22Rv1 (cell line): ENCODE measurements around the gene UTF1.

Experiments
- H3K27ac ChIP-seq: fragments of 450-650 bp; 2 replicates; pipeline ENCODE4 v1.5.1; 2017
- ZFX ChIP-seq: fragments of 450-650 bp; IDR thresholded peaks from 2 replicates; pipeline ENCODE4 v1.6.1; 2017; ENCODE audit warnings: antibody characterized with exemption, borderline replicate concordance
- TF ChIP-seq, protein P1 (sequence below): fragments of 450-650 bp; IDR thresholded peaks from 2 replicates; pipeline ENCODE4 v1.5.1; 2017; ENCODE audit warnings: mild to moderate bottlenecking

The UTF1 gene

DNA sequence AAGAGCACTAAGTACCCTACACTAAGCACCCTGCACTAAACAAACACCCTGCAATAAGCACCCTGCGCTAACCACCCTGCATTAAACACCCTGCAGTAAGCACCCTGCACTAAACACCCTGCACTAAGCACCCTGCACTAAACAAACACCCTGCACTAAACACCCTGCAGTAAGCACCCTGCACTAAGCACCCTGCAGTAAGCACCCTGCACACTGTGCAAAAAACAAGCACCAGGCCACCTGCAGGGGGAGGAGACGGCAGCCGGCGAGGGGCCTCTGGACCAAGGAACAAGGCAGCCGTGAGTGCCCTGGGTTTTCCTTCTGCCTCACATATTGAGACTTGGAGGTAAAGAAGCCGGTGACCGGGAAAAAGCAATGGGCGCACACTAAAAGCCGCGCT is 39.8 kb upstream of the UTF1 start:
- H3K27ac ChIP-seq, result no peak overlapping the region
- TF ChIP-seq, protein P1, sequence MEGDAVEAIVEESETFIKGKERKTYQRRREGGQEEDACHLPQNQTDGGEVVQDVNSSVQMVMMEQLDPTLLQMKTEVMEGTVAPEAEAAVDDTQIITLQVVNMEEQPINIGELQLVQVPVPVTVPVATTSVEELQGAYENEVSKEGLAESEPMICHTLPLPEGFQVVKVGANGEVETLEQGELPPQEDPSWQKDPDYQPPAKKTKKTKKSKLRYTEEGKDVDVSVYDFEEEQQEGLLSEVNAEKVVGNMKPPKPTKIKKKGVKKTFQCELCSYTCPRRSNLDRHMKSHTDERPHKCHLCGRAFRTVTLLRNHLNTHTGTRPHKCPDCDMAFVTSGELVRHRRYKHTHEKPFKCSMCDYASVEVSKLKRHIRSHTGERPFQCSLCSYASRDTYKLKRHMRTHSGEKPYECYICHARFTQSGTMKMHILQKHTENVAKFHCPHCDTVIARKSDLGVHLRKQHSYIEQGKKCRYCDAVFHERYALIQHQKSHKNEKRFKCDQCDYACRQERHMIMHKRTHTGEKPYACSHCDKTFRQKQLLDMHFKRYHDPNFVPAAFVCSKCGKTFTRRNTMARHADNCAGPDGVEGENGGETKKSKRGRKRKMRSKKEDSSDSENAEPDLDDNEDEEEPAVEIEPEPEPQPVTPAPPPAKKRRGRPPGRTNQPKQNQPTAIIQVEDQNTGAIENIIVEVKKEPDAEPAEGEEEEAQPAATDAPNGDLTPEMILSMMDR, result no peak
- no peak for TF ChIP-seq ZFX

- no peak overlapping the region for H3K27ac ChIP-seq
- TF ChIP-seq ZFX, result no peak
- TF ChIP-seq, protein P1, result no peak
Observed at GRCh38 chr10:133191651-133192050, 38.4 kb upstream of the UTF1 start.

DNA sequence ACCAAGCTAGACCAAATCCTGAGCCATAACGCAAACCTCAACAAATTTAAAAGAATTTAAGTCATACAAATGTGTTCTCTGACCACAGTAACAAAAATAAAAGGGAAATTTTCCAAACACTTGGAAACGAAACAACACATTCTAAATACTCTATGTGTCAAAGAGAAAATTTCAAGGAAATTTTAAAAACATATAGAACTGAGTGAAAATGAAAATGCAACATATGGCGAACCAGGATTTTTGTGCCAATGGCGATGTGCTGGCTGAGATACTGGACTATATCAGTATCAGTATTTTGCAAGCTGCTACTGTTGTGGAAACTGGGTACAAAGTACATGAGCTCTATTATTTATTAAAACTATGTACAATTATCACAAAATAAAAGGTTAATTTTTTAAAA is 35.9 kb upstream of the UTF1 start:
- no peak overlapping the region for H3K27ac ChIP-seq
- TF ChIP-seq ZFX, result no peak

GRCh38 chr10:133195096-133195495 is 34.9 kb upstream of the UTF1 start:
- no peak overlapping the region for H3K27ac ChIP-seq
- TF ChIP-seq, protein P1, result no peak

- no peak overlapping the region for H3K27ac ChIP-seq
- TF ChIP-seq, protein P1, result no peak
Observed at GRCh38 chr10:133195611-133196010, 34.4 kb upstream of the UTF1 start.

GRCh38 chr10:133196221-133196915 is 33.6 kb upstream of the UTF1 start:
- TF ChIP-seq ZFX, result no peak
- TF ChIP-seq, protein P1, result no peak
- H3K27ac ChIP-seq, result no peak overlapping the region

DNA sequence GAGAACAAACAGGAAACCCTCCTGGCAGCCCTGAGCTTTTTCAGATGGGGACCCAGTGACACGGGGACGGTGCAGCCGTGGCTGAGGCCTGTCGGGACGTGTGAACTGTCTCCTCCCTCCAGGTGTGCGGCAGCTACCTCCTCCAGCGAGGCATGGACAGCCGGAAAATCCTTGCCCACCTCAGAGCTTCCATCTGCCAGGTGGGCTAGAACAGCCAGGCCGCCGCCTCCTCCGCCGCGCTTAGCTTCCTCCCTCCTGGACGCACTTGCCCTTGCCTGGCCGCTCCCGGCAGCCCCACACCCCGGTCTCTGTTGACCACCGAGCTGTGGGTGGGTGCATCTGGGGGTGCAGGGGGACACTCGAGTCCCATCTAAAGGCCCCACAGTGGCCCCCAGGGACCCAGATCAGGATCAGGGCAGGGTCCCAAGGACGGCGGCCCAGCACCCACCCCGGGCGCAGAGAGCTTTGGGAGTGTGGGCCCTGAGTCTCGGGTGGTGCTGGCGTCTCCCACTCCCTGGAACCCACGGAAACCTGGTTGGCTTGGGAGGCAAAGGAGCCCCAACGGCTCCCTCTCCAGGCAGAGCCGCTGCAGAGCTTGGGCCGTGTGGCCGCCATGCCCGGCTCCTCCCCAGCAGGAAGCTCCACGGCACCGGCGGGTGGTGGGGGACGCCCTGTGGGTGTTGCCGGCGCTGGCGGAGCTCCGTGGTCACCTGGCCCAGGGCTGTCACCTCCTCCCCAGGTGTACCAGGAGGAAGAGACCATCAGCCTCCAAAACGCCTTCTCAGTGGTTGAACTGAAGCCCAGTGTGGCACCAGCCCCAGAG is 32.9 kb upstream of the UTF1 start:
- H3K27ac ChIP-seq, result no peak overlapping the region
- no peak for TF ChIP-seq ZFX
- TF ChIP-seq, protein P1, result no peak
